Right atrium auricular region (tissue), 2 donors: Measurements from ENCODE around the gene HCCS. TPM values are rescaled to one million over a fixed set of nuclear protein-coding genes. Genes with fewer than 3 reads are reported as not detected.

Source experiments
- DNase-seq: peaks from one replicate; pipeline ENCODE4 v3.0.0-alpha.2; 2019; ENCODE audit warnings: low spot score
- H3K27ac ChIP-seq, 2 donors: fragments of 200-600 bp; sonication (generic); 1 replicate in 1 of 2; 2 replicates in 1 of 2; pipeline ENCODE4 v1.5.1; 2016 to 2019
- H3K27me3 ChIP-seq, 2 donors: fragments of 200-600 bp; sonication (generic); one replicate each; pipeline versions ENCODE4 v1.5.1 to v1.6.0; 2017 to 2019
- H3K36me3 ChIP-seq: fragments of 200-600 bp; sonication (generic); one replicate; pipeline ENCODE4 v1.5.1; 2016
- H3K4me1 ChIP-seq, 2 donors: fragments of 200-600 bp; sonication (generic); one replicate each; pipeline versions ENCODE4 v1.5.1 to v1.6.0; 2017 to 2019
- H3K4me3 ChIP-seq, 2 donors: fragments of 200-600 bp; sonication (generic); 1 replicate in 1 of 2; 2 replicates in 1 of 2; pipeline ENCODE4 v1.5.1; 2017 to 2019; ENCODE audit warnings: mild to moderate bottlenecking in 1 of 2, moderate library complexity in 1 of 2
- H3K9me3 ChIP-seq, 2 donors: fragments of 200-600 bp; sonication (generic); one replicate each; pipeline ENCODE4 v1.5.1; 2019
- CTCF ChIP-seq, 2 donors: fragments of 200-600 bp; sonication (generic); IDR thresholded peaks; one replicate each; pipeline ENCODE4 v1.5.1; 2019; ENCODE audit warnings: antibody characterized with exemption in 2 of 2
- total RNA-seq, 2 donors: library from RNA; depleted of rRNA; stranded (reverse); fragments of >200 nt; gene quantifications; one replicate each; pipeline ENCODE4 v1.1.0, GENCODE V29; 2016

Gene HCCS
- total RNA-seq, 2 donors from 2014 or later, result 24.0 to 25.0 TPM

- Histone ChIP-seq H3K27ac (no peak overlapping the region), H3K4me1 (no peaks in the 10 kb centered on the region), H3K9me3 (no peaks in the 10 kb centered on the region), H3K36me3 (no peaks in the 10 kb centered on the region), H3K27me3 (no peaks in the 10 kb centered on the region), H3K4me3 (no peak overlapping the region)
- TF ChIP-seq CTCF (IDR thresholded peaks at IDR 0.05), result no peak
- no peak for DNase-seq
Observed at GRCh38 chrX:11151799-11152559, 40.8 kb downstream of the HCCS start.

DNA sequence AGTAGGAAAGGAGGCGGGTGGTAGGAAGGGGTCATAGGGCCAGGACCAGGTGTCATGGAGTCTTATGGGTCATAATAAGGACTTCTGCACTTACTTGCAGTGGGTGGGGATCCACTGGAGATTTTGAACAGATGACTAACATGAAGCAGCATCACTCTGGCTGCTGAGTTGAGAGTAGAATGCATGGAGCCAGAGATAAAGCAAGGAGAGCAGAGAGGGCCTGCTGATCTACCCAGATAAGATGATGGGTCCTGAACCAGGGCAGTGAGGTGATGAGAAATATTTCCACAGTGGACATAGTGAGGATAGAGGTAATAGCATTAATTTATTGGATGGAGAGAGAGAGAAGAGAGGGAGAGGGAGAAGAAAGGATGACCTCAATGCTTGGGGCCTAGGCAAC lies 48.0 kb downstream of the HCCS start:
- no peak for TF ChIP-seq CTCF (IDR thresholded peaks at IDR 0.05)
- Histone ChIP-seq H3K9me3 (no peaks in the 10 kb centered on the region), H3K27ac (no peak overlapping the region), H3K27me3 (no peaks in the 10 kb centered on the region), H3K36me3 (no peaks in the 10 kb centered on the region), H3K4me1 (no peaks in the 10 kb centered on the region), H3K4me3 (no peak overlapping the region)
- no peak for DNase-seq

DNA sequence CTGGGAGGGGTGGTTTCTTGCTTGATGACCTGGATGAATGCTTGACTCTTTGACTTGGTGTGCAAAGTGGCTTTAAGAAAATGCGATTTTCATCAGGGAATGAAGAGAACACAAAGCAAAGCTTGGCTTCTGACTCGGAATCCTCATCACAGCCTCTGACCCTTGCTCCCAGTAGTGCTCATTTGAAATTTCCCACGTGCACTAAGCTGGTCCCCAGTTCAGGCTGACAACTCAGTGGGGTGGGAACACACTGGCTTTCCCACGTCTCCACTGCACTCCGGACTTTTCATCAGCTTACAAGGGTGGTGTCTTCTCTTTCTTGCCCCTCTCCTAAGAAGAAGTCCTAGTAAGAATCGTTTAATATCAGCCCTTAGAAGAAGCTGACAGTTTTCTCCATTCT lies 53.3 kb downstream of the HCCS start:
- H3K9me3 ChIP-seq, result no peaks in the 10 kb centered on the region
- no peak for DNase-seq
- H3K27ac ChIP-seq, result no peak overlapping the region
- H3K27me3 ChIP-seq, result no peaks in the 10 kb centered on the region
- no peaks in the 10 kb centered on the region for H3K4me1 ChIP-seq
- TF ChIP-seq CTCF (IDR thresholded peaks at IDR 0.05), result no peak
- no peak overlapping the region for H3K4me3 ChIP-seq
- H3K36me3 ChIP-seq, result no peaks in the 10 kb centered on the region

- no peaks in the 10 kb centered on the region for H3K36me3 ChIP-seq
- no peak for TF ChIP-seq CTCF (IDR thresholded peaks at IDR 0.05)
- no peak overlapping the region for H3K27ac ChIP-seq
- H3K27me3 ChIP-seq, result no peaks in the 10 kb centered on the region
- H3K9me3 ChIP-seq, result no peaks in the 10 kb centered on the region
- no peaks in the 10 kb centered on the region for H3K4me1 ChIP-seq
- no peak overlapping the region for H3K4me3 ChIP-seq
- no peak for DNase-seq
Observed at GRCh38 chrX:11171956-11172355, 60.8 kb downstream of the HCCS start.

DNA sequence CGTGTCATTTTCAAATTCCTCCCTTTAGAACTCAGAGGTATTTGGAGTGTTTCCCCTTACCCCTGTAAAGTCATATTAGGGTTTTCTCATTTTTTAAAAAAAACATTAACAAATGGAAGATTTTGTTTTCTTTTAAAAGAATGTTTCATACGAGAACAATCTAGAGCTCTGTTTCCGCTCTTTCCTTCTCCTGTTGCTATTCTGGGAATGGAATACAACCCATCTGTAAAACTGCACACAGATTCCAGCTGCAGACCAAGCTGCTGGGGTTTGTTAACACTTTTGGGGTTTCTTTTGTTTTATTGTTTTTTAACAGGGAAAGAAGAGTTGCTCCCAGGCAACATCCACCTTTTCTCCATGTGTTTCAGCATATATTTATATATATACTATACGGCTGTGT lies 61.3 kb downstream of the HCCS start:
- H3K36me3 ChIP-seq, result no peaks in the 10 kb centered on the region
- DNase-seq, result no peak
- H3K4me3 ChIP-seq, result no peak overlapping the region
- H3K27ac ChIP-seq, result no peak overlapping the region
- no peaks in the 10 kb centered on the region for H3K27me3 ChIP-seq
- no peaks in the 10 kb centered on the region for H3K4me1 ChIP-seq
- no peaks in the 10 kb centered on the region for H3K9me3 ChIP-seq
- no peak for TF ChIP-seq CTCF (IDR thresholded peaks at IDR 0.05)

Other genes starting within 250 kb of the HCCS start
- gene AMELX, start 182.1 kb downstream of the HCCS start, total RNA-seq, result not detected